HFFc6 (cell line): Measurements from ENCODE around the gene YJU2. TPM values are rescaled to one million over a fixed set of nuclear protein-coding genes. Genes with fewer than 3 reads are reported as not detected.
"Not testable (repeated sequence)": the region's sequence is repeated elsewhere in the genome, so short reads cannot be mapped to it uniquely, and the experiment has no call there.

ENCODE experiments used
- DNase-seq: peaks from one replicate; pipeline ENCODE4 v3.0.0-alpha.2; 2018
- H3K27ac Mint-ChIP-seq: 2 replicates; pipeline ENCODE4 v1.8.0; 2020; ENCODE audit warnings: mild to moderate bottlenecking, mixed read lengths
- H3K27me3 Mint-ChIP-seq: 2 replicates; pipeline ENCODE4 v1.8.0; 2021; ENCODE audit warnings: mild to moderate bottlenecking, moderate library complexity, mixed read lengths; ENCODE audit not compliant: insufficient read depth
- H3K36me3 Mint-ChIP-seq: 2 replicates; pipeline ENCODE4 v1.8.0; 2021; ENCODE audit warnings: low read depth, mixed read lengths
- H3K4me1 Mint-ChIP-seq: 2 replicates; pipeline ENCODE4 v1.8.0; 2020; ENCODE audit warnings: low read depth, mixed read lengths
- H3K4me3 Mint-ChIP-seq: 2 replicates; pipeline ENCODE4 v1.8.0; 2020; ENCODE audit warnings: mild to moderate bottlenecking, moderate library complexity, mixed read lengths
- H3K9me3 Mint-ChIP-seq: 2 replicates; pipeline ENCODE4 v1.8.0; 2020; ENCODE audit warnings: mild to moderate bottlenecking, mixed read lengths
- CTCF ChIP-seq: fragments of 200-600 bp; sonication (generic); IDR thresholded peaks from 2 replicates; pipeline ENCODE4 v1.5.0; 2021; ENCODE audit warnings: antibody characterized with exemption, mild to moderate bottlenecking
- total RNA-seq, 6 experiments: library from RNA; stranded (reverse); fragmentation: NEBNext Ultra II Directional; extraction: Animal tissue kit (Norgen Biotek cat#: 25700); gene quantifications; 2 replicates in 1 of 6; 3 replicates in 5 of 6; pipeline ENCODE4 v1.2.3, GENCODE V29; 2021

Gene YJU2
- total RNA-seq, 6 experiments from 2014 or later, result 12.0 to 17.7 (median 16.1) TPM

- no peak for DNase-seq
- H3K27me3 Mint-ChIP-seq, result peaks cover 30% of the 10 kb centered on the region
- no peaks in the 10 kb centered on the region for H3K9me3 Mint-ChIP-seq
- no peak overlapping the region for H3K27ac Mint-ChIP-seq
- TF ChIP-seq CTCF, result no peak
- no peaks in the 10 kb centered on the region for H3K36me3 Mint-ChIP-seq
- H3K4me1 Mint-ChIP-seq, result no peaks in the 10 kb centered on the region
- H3K4me3 Mint-ChIP-seq, result no peak overlapping the region
Measured at GRCh38 chr19:4284176-4284958, 37.5 kb downstream of the YJU2 start.

- Mint-ChIP-seq H3K9me3 (no peaks in the 10 kb centered on the region), H3K27ac (no peak overlapping the region), H3K4me1 (no peaks in the 10 kb centered on the region), H3K4me3 (no peak overlapping the region), H3K27me3 (peaks cover 28% of the 10 kb centered on the region), H3K36me3 (no peaks in the 10 kb centered on the region)
- no peak for DNase-seq
- no peak for TF ChIP-seq CTCF
Measured at GRCh38 chr19:4284974-4285373, 38.1 kb downstream of the YJU2 start.

DNA sequence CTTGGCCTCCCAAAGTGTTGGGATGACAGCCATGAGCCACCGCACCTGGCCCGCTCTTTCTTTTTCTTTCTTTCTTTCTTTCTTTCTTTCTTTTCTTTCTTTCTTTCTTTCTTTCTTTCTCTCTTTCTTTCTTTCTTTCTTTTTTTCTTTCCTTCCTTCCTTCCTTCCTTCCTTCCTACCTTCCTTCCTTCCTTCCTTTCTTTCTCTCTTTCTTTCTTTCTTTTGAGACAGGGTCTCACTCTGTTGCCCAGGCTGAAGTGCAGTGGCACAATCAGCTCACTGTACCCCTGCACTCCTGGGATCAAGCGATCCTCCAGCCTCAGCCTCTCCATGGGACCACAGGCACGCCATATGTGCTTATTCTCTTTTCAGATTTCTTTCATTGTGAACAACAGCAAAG, 39.3 kb downstream of the YJU2 start:
- not testable (repeated sequence) for H3K9me3 Mint-ChIP-seq, H3K4me1 Mint-ChIP-seq, DNase-seq, H3K4me3 Mint-ChIP-seq, H3K27ac Mint-ChIP-seq, H3K36me3 Mint-ChIP-seq
- H3K27me3 Mint-ChIP-seq, result peaks cover 23% of the 10 kb centered on the region

DNA sequence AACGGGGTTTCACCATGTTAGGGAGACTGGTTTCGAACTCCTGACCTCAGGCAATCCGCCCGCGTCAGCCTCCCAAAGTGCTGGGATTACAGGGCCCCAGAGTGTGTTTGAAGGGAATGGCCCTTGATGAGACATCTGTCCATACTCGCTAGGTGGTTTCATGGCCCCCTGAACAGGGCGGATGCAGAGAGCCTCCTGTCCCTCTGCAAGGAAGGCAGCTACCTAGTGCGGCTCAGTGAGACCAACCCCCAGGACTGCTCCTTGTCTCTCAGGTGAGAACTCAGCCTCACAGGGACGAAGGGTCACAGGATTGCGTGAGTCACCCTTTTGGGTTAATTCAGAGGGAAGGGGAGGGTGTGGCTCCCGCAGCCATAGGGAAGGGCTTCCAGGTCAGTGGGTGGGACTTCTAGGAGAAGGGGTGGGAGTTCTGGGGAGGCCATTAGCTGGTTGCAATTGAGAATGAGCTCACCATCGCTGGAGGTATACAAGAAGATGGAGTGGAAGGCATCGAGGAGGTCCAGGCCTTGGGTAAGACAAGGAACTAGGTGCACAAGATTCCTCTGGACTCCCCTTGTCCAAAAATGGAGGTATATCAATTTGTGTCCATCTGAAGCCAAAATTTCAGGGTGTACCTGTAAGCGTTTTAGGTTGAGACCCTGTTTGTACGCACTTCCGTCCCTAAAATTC, 41.4 kb downstream of the YJU2 start:
- no peak for TF ChIP-seq CTCF
- no peak overlapping the region for H3K4me3 Mint-ChIP-seq
- H3K36me3 Mint-ChIP-seq, result no peaks in the 10 kb centered on the region
- no peaks in the 10 kb centered on the region for H3K4me1 Mint-ChIP-seq
- peaks cover 12% of the 10 kb centered on the region for H3K27me3 Mint-ChIP-seq
- no peak overlapping the region for H3K27ac Mint-ChIP-seq
- no peaks in the 10 kb centered on the region for H3K9me3 Mint-ChIP-seq
- DNase-seq, result no peak

DNA sequence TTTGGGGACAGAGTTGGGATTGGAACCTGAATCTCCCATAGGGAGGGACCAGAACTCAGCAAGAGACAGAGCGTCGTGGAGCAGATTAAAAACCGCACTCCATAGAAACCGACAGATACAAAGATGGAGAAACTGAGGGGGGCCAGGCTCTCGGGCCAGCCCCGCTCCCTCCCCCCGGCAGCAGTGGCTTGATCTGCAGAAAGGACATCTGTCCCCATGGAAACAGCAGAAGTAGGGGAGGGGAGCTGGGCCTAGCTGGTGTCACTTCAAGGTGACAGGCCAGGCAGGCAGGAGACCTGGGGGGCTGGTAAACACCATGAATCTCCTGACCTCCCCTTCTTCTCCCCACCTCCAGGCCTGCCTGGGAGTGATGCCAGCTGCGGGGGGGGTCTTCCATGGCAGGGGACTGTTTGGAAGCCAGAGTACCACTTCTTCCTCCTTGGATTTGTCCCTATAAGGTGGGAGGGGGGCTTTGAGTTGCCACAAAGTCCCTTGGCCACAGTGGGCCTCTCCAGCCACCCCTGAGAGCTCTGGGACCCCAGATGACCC, 44.4 kb downstream of the YJU2 start:
- DNase-seq, result no peak

More for the DNA sequence above, 44.4 kb downstream of the YJU2 start:
- Mint-ChIP-seq H3K4me1 (no peaks in the 10 kb centered on the region), H3K27me3 (peaks cover 18% of the 10 kb centered on the region), H3K9me3 (no peaks in the 10 kb centered on the region), H3K36me3 (no peaks in the 10 kb centered on the region), H3K27ac (no peak overlapping the region), H3K4me3 (no peak overlapping the region)
- no peak for TF ChIP-seq CTCF
